ENCODE results near the gene U2AF1L4. TPM values are rescaled to one million over a fixed set of nuclear protein-coding genes. Genes with fewer than 3 reads are reported as not detected.

U2AF1L4 gene
- total RNA-seq, 1 donor from 2014 or later: 24.9 TPM

GRCh38 chr19:35755131-35755549 is 9.9 kb upstream of the U2AF1L4 start:
- peak overlapping the region; percentile 99 for H3K27ac ChIP-seq (replicated peaks)
- no peaks in the 10 kb centered on the region for H3K9me3 ChIP-seq (replicated peaks)
- DNase-seq: no peak
- H3K36me3 ChIP-seq: peaks cover 19% of the 10 kb centered on the region
- intact Hi-C loops (cut with micrococcal nuclease): no loop called here
- peaks cover 59% of the 10 kb centered on the region for H3K4me1 ChIP-seq
- H3K4me3 ChIP-seq: peak overlapping the region; percentile 100
- no peak for TF ChIP-seq CTCF (IDR thresholded peaks at IDR 0.05; ENCODE audit: borderline replicate concordance)
- H3K27me3 ChIP-seq (ENCODE audit: low read depth): no peaks in the 10 kb centered on the region

GRCh38 chr19:35754370-35755130 is 9.3 kb upstream of the U2AF1L4 start:
- Histone ChIP-seq H3K27me3 (ENCODE audit: low read depth) (no peaks in the 10 kb centered on the region), H3K4me1 (peaks cover 65% of the 10 kb centered on the region), H3K27ac (replicated peaks) (peak overlapping the region; percentile 99), H3K36me3 (peaks cover 19% of the 10 kb centered on the region), H3K4me3 (peak overlapping the region; percentile 100), H3K9me3 (replicated peaks) (no peaks in the 10 kb centered on the region)
- DNase-seq: no peak
- intact Hi-C loops (cut with micrococcal nuclease): no loop called here
- no peak for TF ChIP-seq CTCF (IDR thresholded peaks at IDR 0.05; ENCODE audit: borderline replicate concordance)

- Histone ChIP-seq H3K4me1 (peaks cover 65% of the 10 kb centered on the region), H3K36me3 (peaks cover 19% of the 10 kb centered on the region), H3K9me3 (replicated peaks) (no peaks in the 10 kb centered on the region), H3K27me3 (ENCODE audit: low read depth) (no peaks in the 10 kb centered on the region), H3K4me3 (no peak overlapping the region), H3K27ac (replicated peaks) (peak overlapping the region; percentile 99)
- no peak for TF ChIP-seq CTCF (IDR thresholded peaks at IDR 0.05; ENCODE audit: borderline replicate concordance)
- intact Hi-C loops (cut with micrococcal nuclease): no loop called here
- no peak for DNase-seq
Measured at GRCh38 chr19:35753634-35754369, 8.6 kb upstream of the U2AF1L4 start.

- intact Hi-C loops (cut with micrococcal nuclease): no loop called here
- no peaks in the 10 kb centered on the region for H3K27me3 ChIP-seq (ENCODE audit: low read depth)
- no peak for DNase-seq
- TF ChIP-seq CTCF (IDR thresholded peaks at IDR 0.05; ENCODE audit: borderline replicate concordance): no peak
- H3K4me3 ChIP-seq: no peak overlapping the region
- H3K9me3 ChIP-seq (replicated peaks): no peaks in the 10 kb centered on the region
- peaks cover 19% of the 10 kb centered on the region for H3K36me3 ChIP-seq
- no peak overlapping the region for H3K27ac ChIP-seq (replicated peaks)
- peaks cover 63% of the 10 kb centered on the region for H3K4me1 ChIP-seq
Measured at GRCh38 chr19:35752746-35753350, 7.6 kb upstream of the U2AF1L4 start.

- H3K4me1 ChIP-seq: peaks cover 63% of the 10 kb centered on the region
- no peak for TF ChIP-seq CTCF (IDR thresholded peaks at IDR 0.05; ENCODE audit: borderline replicate concordance)
- no peaks in the 10 kb centered on the region for H3K9me3 ChIP-seq (replicated peaks)
- H3K27ac ChIP-seq (replicated peaks): peak overlapping the region; percentile 61
- peaks cover 19% of the 10 kb centered on the region for H3K36me3 ChIP-seq
- H3K4me3 ChIP-seq: no peak overlapping the region
- intact Hi-C loops (cut with micrococcal nuclease): no loop called here
- DNase-seq: no peak
- H3K27me3 ChIP-seq (ENCODE audit: low read depth): no peaks in the 10 kb centered on the region
Measured at GRCh38 chr19:35751839-35752745, 6.9 kb upstream of the U2AF1L4 start.
